ENCODE measurements around the gene ABCC4. TPM values are rescaled to one million over a fixed set of nuclear protein-coding genes. Genes with fewer than 3 reads are reported as not detected.

ABCC4 gene
- total RNA-seq, 1 donor from 2014 or later: 20.9 TPM

DNA sequence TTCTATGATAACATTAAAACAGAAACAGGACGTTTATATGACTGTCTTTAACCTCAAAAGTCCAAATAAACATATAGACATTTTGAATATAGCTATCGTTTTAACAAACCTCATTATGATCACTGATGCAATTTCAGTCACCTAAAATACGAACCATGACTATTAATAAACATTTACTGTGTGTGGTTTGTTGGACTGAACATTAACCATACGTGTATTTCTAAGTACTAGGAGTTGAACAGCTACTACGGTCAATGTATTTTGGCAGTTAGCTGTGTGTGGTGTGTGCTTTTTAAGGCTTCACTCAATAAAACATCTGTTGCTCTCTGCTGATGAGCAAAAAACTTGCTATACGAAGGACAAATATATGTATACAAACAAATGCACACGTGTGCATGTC is 281.4 kb downstream of the ABCC4 start:
- Mint-ChIP-seq H3K4me3 (no peak overlapping the region), H3K36me3 (ENCODE audit: low read depth) (peaks cover 2% of the 10 kb centered on the region), H3K27me3 (no peaks in the 10 kb centered on the region), H3K9me3 (no peaks in the 10 kb centered on the region), H3K4me1 (no peaks in the 10 kb centered on the region), H3K27ac (no peak overlapping the region)
- no peak for DNase-seq
- intact Hi-C loops (cut with micrococcal nuclease): no loop called here

DNA sequence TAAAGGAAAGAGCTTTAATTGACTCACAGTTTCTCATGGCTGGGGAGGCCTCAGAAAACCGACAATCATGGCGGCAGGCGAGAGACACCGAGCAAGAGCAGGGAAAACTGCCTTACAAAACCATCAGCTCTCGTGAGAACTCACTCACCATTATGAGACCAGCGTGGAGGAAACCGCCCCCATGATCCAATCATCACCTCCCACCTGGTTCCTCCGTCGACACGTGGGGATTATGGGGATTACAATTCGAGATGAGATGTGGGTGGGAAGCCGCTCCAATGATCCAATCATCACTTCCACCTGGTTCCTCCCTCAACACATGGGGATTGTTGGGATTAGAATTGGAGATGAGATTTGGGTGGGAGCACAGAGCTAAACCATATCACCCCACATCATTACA is 293.9 kb downstream of the ABCC4 start:
- Mint-ChIP-seq H3K4me3 (no peak overlapping the region), H3K27ac (no peak overlapping the region), H3K9me3 (no peaks in the 10 kb centered on the region), H3K36me3 (ENCODE audit: low read depth) (no peaks in the 10 kb centered on the region), H3K4me1 (no peaks in the 10 kb centered on the region), H3K27me3 (peaks cover 18% of the 10 kb centered on the region)
- intact Hi-C loops (cut with micrococcal nuclease): no loop called here
- DNase-seq: no peak

DNA sequence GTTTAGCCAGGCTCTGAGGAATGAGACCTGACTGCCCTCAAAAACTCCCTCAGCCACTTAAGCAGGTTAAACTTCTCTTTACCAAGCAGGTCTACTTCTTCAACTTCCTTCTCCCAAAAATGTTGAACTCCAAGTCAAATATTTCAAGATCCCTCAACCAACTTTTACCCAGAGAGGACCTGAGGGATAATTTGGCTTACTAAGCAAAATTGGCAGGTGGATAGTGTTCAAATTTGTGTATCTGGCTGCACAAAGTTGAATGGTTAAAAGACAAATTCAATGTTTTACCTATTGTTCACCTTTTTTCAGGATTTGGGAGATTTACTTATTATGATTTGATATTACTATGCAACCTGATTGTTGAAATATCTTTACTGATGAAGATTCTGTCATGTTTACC is 296.0 kb downstream of the ABCC4 start:
- intact Hi-C loops (cut with micrococcal nuclease): no loop called here
- Mint-ChIP-seq H3K36me3 (ENCODE audit: low read depth) (no peaks in the 10 kb centered on the region), H3K27me3 (peaks cover 30% of the 10 kb centered on the region), H3K4me3 (no peak overlapping the region), H3K9me3 (no peaks in the 10 kb centered on the region), H3K27ac (no peak overlapping the region), H3K4me1 (no peaks in the 10 kb centered on the region)
- DNase-seq: no peak

DNA sequence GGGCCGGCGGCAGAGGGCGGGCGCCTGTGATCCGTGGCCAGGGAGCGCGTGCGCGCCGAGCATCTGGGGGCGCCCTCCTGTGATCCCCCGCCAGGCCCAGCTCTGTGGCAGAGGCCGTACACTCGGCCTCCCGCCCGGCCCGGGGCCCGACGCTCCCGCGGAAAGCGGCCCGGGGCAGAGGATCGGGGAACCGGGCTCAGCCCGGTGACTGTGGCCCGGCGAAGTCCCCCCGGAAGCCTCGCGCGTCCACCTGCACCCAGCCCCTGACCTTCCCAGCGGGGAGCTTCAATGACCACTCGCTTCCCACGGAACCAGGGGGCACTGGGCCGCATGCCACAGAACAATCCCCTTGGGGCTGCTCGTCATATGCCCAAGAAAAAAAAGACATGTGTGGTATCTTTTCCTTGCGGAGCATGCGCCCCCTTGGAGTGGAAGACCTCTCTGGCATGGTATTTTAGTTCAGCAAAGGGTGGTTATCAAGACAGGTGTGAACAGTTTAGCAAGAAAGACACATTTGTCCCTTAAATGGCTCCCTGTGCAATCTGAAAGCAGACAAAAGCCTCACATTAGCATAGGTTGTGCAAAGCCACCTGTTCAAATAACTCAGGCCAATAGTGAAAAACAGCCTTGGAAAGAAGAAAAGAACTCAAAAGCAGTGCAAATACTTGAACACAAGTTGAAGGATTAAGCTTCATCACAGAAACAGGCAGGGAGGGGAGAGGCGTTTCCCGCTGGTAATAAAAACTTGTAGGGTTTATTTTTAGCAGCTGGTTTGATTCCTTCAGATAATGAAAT is 298.0 kb downstream of the ABCC4 start:
- DNase-seq: no peak
- Mint-ChIP-seq H3K27ac (no peak overlapping the region), H3K4me3 (no peak overlapping the region), H3K27me3 (peaks cover 33% of the 10 kb centered on the region), H3K36me3 (ENCODE audit: low read depth) (no peaks in the 10 kb centered on the region), H3K4me1 (no peaks in the 10 kb centered on the region), H3K9me3 (no peaks in the 10 kb centered on the region)
- intact Hi-C loops (cut with micrococcal nuclease): no loop called here

DNA sequence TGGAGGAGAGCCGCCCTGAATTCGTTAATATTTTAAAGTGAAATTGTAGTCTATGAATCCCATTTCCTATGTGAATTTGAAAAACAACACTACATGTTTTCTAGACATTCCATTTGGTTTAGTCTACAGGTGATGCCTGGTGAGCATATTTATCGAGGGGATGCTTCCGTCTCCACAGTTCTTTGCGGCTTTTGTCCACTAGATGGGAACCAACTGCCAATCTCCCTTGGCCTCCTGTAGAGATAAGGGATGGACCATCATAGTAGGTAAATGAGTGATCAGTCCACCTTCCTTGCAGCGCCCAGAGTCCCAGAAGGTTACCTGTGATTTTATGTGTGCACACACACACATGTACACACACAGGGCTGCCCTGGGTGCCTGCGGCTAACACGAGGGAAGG is 299.1 kb downstream of the ABCC4 start:
- no peak overlapping the region for H3K27ac Mint-ChIP-seq
- H3K4me3 Mint-ChIP-seq: no peak overlapping the region
- no peaks in the 10 kb centered on the region for H3K9me3 Mint-ChIP-seq
- peaks cover 33% of the 10 kb centered on the region for H3K27me3 Mint-ChIP-seq
- intact Hi-C loops (cut with micrococcal nuclease): no loop called here
- H3K36me3 Mint-ChIP-seq (ENCODE audit: low read depth): no peaks in the 10 kb centered on the region
- no peak for DNase-seq
- no peaks in the 10 kb centered on the region for H3K4me1 Mint-ChIP-seq

DNA sequence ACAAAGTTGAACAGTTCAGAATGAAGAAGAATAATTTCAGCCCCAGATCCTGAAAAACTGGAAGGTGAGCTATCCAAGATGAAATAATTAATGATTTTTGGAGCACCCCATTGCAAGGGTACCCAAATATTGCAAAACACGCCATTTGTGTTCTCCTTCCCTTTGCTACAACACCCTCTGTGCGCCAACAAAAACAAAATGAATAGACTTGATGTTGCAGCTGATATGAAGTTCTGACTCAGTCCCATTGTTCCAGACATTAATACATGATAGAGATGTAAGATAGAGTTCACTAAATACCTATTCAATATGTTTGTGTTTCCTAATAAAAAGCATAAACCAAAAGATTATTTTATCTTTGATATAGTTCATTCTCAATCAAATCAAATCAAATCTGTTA is 301.4 kb downstream of the ABCC4 start:
- Mint-ChIP-seq H3K4me3 (no peak overlapping the region), H3K27me3 (peaks cover 30% of the 10 kb centered on the region), H3K27ac (no peak overlapping the region), H3K9me3 (no peaks in the 10 kb centered on the region), H3K4me1 (no peaks in the 10 kb centered on the region), H3K36me3 (ENCODE audit: low read depth) (no peaks in the 10 kb centered on the region)
- no peak for DNase-seq
- intact Hi-C loops (cut with micrococcal nuclease): no loop called here

DNA sequence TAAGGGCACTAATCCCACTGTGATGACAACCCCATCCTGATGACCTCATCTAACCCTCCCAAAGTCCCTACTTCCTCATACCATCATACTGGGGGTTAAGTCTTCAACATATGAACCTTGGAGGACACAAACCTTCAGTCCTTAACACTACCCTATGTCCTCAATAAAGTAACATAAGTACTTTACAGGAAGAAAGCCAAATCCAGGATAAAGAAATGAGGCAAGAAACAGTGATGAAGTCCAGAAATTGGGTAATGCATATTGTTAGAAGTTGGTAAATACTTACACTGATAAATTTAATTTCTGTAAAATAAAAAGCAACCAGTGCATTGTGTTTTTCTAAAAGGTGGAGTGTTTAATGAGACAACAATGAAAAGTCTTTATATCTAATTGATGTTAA is 304.1 kb downstream of the ABCC4 start:
- H3K27me3 Mint-ChIP-seq: peaks cover 19% of the 10 kb centered on the region

DNA sequence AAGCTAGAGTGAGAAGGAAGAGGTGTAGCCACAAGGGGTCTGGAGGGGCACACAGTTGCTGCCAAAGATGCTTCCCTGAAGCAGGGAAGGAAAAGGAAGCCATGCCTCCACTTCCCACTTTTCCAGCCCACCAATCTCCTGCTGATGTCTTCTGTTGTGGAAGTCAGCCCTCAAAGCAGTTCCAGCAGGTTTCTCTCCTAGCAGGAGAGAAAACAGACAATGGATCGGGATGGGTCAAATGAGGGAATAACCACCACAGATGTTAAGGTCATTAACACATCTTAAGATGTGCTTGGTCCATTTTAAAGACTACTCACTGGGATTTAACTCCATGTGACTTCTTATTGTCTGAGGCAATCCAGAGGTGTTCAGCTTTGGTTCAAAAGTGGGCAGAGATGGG is 304.8 kb downstream of the ABCC4 start:
- Mint-ChIP-seq H3K9me3 (no peaks in the 10 kb centered on the region), H3K36me3 (ENCODE audit: low read depth) (no peaks in the 10 kb centered on the region), H3K4me3 (no peak overlapping the region), H3K27me3 (peaks cover 14% of the 10 kb centered on the region), H3K4me1 (no peaks in the 10 kb centered on the region), H3K27ac (no peak overlapping the region)
- no peak for DNase-seq
- intact Hi-C loops (cut with micrococcal nuclease): no loop called here

More for the DNA sequence above, 304.1 kb downstream of the ABCC4 start:
- Mint-ChIP-seq H3K9me3 (no peaks in the 10 kb centered on the region), H3K4me3 (no peak overlapping the region), H3K36me3 (ENCODE audit: low read depth) (no peaks in the 10 kb centered on the region), H3K27ac (no peak overlapping the region), H3K4me1 (no peaks in the 10 kb centered on the region)
- no peak for DNase-seq
- intact Hi-C loops (cut with micrococcal nuclease): no loop called here

DNA sequence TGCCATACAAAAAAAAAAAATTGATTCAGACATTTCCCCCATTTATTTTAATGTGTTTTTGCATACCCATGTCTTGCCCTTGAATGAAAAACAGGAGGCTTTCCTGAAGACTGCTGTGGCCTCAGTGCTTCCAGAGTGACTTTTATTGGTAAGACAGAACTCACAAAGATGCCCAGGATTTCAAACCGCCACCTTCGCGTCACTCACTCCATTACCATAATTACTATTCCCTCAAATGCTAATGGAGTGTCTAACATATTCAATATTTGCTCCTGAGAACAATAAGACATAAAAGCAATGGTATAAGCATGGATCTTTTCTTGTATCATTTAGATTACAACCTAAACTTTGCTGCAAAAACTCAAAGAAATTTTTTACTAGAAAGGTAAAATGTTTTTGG is 306.7 kb downstream of the ABCC4 start:
- peaks cover 13% of the 10 kb centered on the region for H3K27me3 Mint-ChIP-seq
- no peaks in the 10 kb centered on the region for H3K9me3 Mint-ChIP-seq
- no peak for DNase-seq
- no peaks in the 10 kb centered on the region for H3K4me1 Mint-ChIP-seq
- no peaks in the 10 kb centered on the region for H3K36me3 Mint-ChIP-seq (ENCODE audit: low read depth)
- intact Hi-C loops (cut with micrococcal nuclease): no loop called here
- no peak overlapping the region for H3K4me3 Mint-ChIP-seq
- no peak overlapping the region for H3K27ac Mint-ChIP-seq

DNA sequence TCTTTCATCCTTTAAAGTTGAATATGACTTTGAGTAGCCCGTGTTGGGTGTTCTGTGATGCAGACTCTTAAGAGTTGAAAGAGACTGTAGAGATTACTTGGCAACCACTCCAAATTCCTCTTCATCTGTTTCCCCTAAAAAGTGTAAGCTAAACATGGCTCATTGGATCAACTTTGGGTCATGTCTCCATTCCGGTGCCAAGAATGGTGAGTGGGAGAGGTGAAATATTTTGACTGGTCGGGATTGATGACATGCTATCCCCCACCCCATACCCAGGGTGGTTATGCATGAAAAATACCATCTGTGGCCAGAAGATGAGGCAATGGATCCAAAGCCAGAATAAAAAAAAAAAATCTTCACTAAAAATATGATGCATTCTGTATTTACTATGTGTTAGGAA is 307.6 kb downstream of the ABCC4 start:
- DNase-seq: no peak
- no peak overlapping the region for H3K27ac Mint-ChIP-seq
- no peaks in the 10 kb centered on the region for H3K36me3 Mint-ChIP-seq (ENCODE audit: low read depth)
- H3K27me3 Mint-ChIP-seq: peaks cover 13% of the 10 kb centered on the region
- no peak overlapping the region for H3K4me3 Mint-ChIP-seq
- no peaks in the 10 kb centered on the region for H3K4me1 Mint-ChIP-seq
- H3K9me3 Mint-ChIP-seq: no peaks in the 10 kb centered on the region
- intact Hi-C loops (cut with micrococcal nuclease): no loop called here

DNA sequence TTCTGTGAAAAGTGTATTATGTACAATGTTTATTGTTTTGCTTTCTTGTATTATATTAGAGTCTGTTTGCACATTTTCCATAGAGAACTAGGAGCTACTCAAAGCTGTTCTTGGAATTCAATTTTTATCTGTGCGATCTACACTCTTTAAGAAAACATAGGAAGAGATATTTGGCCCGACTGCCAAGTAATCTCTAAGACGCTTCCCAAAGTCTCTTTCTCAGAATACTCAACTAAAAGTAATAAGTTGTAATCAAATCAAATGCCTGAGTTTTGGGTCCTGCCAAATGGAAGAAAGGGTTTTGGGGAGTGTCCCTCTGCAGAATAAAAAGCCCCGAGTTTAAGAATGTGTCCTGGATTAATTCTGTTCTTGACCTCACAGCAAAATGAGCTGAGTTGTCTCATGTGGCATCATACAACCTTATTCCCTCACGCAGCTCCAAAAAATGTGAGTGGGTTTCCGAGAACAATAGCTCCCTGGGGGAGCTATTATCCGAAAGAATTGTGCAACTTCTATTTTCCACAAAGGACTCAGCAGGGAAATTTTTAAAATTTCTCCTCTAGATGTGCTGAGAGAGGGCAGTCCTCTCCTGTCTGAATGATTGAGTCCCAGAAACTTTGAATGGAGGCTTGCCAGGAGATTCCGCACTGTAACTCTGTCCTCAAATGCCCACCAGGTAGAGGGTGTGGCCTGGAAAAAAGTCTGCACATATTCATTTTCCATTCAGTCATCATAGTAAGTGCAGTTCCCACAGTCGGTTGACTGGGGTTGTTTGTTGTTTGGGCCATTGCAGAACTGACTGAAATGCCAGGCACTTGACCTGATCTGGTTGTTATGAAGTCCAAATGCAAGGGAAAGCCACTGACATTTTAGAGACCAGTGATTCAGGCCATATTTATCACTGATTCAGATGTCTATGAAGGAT is 309.0 kb downstream of the ABCC4 start:
- Mint-ChIP-seq H3K4me1 (no peaks in the 10 kb centered on the region), H3K27me3 (peaks cover 13% of the 10 kb centered on the region), H3K9me3 (no peaks in the 10 kb centered on the region), H3K4me3 (no peak overlapping the region), H3K36me3 (ENCODE audit: low read depth) (no peaks in the 10 kb centered on the region), H3K27ac (no peak overlapping the region)
- DNase-seq: no peak
- intact Hi-C loops (cut with micrococcal nuclease): no loop called here

DNA sequence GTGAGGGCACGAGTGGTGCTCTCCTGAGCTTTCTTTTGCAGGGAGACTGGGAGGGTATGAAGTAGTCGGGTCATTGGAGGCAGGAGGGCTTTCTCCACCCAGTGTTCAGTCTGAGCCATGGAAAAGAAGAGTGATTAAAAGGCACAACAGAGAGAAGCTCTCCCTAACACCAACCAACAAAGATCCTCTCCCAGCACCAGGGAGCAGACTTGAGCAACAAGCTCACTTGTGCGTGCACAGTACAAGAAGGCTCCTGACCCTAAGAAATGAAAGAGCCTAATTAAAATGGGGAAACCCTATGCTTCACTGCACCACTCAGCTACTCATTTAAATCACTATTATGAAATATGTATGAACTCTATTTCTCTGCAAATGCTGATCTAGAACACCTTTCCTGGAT is 312.6 kb downstream of the ABCC4 start:
- DNase-seq: no peak
- Mint-ChIP-seq H3K9me3 (no peaks in the 10 kb centered on the region), H3K4me1 (no peaks in the 10 kb centered on the region), H3K36me3 (ENCODE audit: low read depth) (no peaks in the 10 kb centered on the region), H3K4me3 (no peak overlapping the region), H3K27ac (no peak overlapping the region), H3K27me3 (peaks cover 8% of the 10 kb centered on the region)
- intact Hi-C loops (cut with micrococcal nuclease): no loop called here

DNA sequence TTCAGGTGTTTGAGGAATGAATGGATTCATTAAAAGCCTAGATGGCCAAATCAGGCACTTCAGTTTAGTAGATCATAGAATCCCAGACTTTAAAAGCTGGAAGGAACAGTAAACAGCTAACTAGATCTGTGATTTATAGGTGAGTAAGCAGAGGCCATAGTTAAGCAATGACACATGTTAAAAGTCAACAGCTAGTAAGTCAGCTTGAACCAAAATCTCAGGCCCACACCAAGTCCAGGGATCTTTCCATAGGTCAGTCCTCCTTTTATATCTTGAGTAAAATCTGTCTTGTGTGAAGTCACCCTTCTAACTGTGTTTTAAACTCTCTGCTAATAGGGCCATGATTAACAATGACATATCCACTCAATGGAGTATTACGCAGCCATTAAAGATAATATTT is 313.4 kb downstream of the ABCC4 start:
- H3K4me1 Mint-ChIP-seq: no peaks in the 10 kb centered on the region
- H3K9me3 Mint-ChIP-seq: no peaks in the 10 kb centered on the region
- no peaks in the 10 kb centered on the region for H3K36me3 Mint-ChIP-seq (ENCODE audit: low read depth)
- DNase-seq: no peak
- no peak overlapping the region for H3K27ac Mint-ChIP-seq
- intact Hi-C loops (cut with micrococcal nuclease): no loop called here
- H3K4me3 Mint-ChIP-seq: no peak overlapping the region
- peaks cover 7% of the 10 kb centered on the region for H3K27me3 Mint-ChIP-seq

DNA sequence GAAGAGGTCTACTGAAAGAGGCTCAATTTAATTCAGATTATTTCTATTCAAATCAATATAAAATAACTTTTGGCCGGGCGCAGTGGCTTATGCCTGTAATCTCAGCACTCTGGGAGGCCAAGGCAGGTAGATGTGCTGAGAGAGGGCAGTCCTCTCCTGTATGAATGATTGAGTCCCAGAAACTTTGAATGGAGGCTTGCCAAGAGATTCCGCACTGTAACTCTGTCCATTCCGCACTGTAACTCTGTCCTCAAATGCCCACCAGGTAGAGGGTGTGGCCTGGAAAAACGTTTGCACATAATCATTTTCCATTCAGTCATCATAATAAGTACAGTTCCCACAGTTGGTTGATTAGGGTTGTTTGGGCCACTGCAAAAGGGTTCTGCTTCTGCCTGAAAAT is 314.2 kb downstream of the ABCC4 start:
- Mint-ChIP-seq H3K4me1 (no peaks in the 10 kb centered on the region), H3K4me3 (no peak overlapping the region), H3K27ac (no peak overlapping the region), H3K27me3 (peaks cover 7% of the 10 kb centered on the region), H3K9me3 (no peaks in the 10 kb centered on the region), H3K36me3 (ENCODE audit: low read depth) (no peaks in the 10 kb centered on the region)
- DNase-seq: no peak
- intact Hi-C loops (cut with micrococcal nuclease): no loop called here

All from activated CD4-positive, alpha-beta T cell treated with anti-CD3 and anti-CD28 coated beads, Interleukin-2, amount 10 ng/mL, durations not matched to agents 24 days and 14 days (primary cell).